Neural progenitor cell (in vitro differentiated cells): Measurements from ENCODE around the gene KIF12.

Experiments used
- EZH2 ChIP-seq: fragments of 200-600 bp; sonication (generic); IDR thresholded peaks from 2 replicates; pipeline ENCODE4 v1.6.1; 2017; ENCODE audit warnings: antibody characterized with exemption, mild to moderate bottlenecking, moderate library complexity
- TF ChIP-seq, protein P1 (sequence below): fragments of 200-600 bp; sonication (generic); IDR thresholded peaks from 2 replicates; pipeline ENCODE4 v1.5.1; 2017; ENCODE audit warnings: antibody characterized with exemption, mild to moderate bottlenecking

DNA sequence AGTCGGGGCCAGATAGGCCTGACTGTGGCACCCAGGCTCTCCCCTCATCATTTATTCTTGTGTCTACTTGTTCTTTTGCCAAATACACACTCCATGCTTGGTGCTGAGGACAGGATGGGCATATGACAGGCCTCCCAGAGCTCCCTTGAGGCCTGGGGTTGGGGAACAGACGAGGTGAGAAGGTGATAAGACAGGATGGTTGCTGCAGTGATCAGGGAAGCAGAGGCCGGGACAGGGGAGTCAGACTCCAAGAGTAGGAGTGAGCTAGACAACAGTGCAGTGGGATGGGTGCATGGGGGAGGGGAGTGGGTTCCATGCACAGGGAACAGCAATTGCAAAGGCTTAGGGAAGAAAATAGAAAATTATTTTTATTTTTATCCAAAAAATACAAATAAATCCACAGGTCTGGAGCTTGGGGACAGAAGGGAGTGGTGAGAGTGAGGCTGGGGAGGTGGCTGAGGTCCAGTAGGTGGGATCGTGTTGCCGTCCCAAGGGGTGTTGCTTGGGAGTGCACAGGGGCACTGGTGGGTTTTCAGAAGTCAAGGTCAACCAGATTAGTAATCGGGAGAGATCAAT, 17.6 kb downstream of the KIF12 start:
- TF ChIP-seq, protein P1, sequence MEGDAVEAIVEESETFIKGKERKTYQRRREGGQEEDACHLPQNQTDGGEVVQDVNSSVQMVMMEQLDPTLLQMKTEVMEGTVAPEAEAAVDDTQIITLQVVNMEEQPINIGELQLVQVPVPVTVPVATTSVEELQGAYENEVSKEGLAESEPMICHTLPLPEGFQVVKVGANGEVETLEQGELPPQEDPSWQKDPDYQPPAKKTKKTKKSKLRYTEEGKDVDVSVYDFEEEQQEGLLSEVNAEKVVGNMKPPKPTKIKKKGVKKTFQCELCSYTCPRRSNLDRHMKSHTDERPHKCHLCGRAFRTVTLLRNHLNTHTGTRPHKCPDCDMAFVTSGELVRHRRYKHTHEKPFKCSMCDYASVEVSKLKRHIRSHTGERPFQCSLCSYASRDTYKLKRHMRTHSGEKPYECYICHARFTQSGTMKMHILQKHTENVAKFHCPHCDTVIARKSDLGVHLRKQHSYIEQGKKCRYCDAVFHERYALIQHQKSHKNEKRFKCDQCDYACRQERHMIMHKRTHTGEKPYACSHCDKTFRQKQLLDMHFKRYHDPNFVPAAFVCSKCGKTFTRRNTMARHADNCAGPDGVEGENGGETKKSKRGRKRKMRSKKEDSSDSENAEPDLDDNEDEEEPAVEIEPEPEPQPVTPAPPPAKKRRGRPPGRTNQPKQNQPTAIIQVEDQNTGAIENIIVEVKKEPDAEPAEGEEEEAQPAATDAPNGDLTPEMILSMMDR: no peak
- TF ChIP-seq EZH2: no peak
